ENCODE data around the gene IL15.
"Not testable (repeated sequence)": the region's sequence is repeated elsewhere in the genome, so short reads cannot be mapped to it uniquely, and the experiment has no call there.

IL15 gene

DNA sequence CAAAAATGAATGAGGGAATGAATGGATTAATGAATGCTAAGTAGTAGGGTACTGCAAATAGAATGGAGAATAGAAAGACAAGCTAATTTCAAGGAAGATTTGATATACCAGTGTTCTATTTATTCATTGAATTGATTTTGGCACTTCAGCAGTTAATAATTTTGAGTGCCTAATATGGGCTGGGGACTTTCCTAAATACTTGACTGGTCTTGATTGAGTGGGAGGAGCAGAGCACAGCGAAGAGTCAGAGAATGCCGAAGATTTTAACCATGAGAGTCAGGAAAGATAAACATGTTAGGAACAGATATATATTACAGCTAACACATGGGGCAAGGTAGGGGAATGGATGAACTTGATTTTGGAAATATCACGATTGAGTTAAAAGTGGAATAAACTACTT lies 10.6 kb downstream of the IL15 start:
- DNase-seq, result no peak

DNA sequence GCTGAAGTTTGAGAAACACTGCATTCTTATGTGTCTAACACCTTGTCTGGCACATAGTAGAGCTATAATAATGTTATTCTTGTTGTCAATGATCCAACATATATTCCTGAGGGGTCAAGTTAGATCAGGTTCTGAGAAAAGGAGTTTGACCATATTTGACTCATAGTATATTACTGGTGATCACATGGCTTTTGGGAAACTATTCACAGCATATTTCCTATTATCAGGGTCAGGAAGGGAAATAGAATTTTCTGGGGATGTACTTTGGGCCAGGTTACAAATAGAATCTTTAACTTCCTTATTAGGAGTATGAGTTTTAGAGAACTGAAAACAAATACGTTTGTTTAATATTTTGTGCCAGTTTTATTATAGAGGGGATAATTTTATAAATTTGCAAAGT lies 11.6 kb downstream of the IL15 start:
- no peak for DNase-seq

DNA sequence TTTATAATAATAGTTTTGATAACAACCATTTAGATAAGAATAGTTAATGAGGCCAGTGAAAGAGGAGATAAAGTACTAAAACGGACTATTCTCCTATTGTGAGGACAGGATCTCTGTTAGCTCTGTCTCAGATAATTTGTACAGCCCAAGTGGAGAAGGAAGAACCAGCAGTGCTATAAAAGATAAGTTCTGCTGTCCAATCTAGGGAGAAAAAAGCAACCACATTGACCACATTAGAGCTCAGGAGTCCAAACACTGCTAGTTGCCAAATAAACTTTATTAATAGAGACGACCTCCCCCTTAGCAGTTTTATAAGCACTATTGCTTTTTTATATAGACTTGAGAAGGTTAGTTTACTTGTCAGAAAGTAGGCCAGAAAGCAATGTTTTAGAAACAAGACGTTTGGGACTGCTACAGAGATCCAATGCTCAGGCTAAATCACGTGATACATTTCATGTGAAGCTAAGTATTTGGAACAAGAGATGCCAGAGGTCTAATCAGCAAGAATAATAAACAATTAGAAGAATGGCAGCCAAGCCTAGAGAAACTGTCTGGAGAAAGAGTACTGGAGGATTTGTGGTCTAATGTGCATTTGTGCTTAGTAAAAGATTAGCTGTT lies 15.9 kb downstream of the IL15 start:
- DNase-seq, result no peak

DNA sequence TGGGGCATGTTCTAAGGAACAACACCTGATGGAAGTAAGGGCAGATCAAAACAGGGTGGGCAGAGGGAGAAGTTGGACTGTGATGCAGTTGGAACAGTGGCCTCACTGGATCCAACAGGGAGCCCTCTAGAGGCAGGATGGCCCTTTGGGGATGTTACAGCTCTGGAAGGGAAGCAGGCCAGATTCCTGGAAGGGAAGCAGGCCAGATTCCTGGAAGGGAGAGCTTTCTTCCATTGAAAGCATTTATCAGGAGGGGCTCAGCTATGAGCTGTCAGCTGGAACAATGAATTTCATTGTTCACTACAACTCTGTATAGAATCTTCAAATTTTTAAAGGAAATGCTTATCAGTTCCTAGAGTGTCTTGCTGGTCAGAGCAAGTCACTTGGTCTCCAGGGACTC lies 17.7 kb downstream of the IL15 start:
- peak in 2 of 56 donors; percentile 3 to 8 for DNase-seq

DNA sequence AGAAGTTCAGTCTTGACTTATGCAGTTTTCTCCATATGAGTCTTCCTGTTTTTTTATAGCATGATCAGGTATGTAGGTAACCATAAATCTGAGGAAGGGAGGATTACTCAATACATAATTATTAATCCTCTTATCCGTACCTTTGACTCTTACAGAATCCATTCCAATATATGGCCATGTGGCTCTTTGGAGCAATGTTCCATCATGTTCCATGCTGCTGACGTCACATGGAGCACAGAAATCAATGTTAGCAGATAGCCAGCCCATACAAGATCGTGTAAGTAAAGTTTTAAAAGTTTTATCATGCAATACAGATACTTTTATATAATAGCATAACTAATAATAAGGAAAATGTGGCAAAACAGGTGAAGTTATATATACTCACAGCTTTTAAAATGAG lies 19.6 kb downstream of the IL15 start:
- no peak for DNase-seq

DNA sequence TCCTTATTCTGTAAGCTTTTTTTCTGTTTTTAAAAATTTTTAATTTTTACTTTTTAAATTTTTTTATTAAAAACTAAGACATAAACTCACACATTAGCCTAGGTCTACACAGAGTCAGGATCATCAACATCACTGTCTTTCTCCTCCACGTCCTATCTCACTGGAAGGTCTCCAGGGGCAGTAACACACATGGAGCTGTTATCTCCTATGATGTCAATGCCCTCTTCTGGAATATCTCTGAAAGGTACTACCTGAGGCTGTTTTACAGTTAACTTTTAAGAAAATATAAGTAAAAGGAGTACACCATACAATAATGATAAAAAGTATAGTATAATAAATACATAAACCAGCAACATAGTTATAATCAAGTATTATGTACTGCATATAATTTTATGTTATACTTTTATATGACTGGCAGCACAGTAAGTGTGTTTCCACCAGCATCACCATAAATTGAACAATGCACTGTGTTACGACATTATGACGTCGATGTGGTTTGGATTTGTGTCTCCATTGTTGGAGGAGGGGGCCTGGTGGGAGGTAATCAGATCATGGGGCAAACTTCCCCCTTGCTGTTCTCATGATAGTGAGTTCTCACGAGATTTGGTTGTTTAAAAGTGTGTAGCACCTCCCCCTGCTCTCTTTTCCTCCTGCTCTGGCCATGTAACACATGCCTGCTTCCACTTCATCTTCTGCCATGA lies 21.3 kb downstream of the IL15 start:
- DNase-seq, result no peak

DNA sequence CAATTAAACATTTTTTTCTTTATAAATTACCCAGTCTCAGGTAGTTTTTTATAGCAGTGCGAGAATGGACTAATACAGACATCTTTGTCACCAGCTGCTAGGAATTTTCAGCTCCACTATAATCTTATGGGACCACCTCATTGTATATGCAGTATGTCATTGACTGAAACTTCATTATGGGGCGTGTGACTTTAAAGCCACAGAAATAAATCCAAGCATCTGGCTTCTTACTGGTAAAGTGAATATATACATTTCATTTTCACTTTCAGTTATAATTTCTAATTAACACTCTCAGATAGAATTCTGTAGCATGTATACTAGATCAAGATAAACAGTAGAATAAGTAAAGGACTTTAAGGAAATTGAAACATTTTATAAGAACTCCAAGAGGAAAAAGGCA lies 21.9 kb downstream of the IL15 start:
- DNase-seq, result no peak

DNA sequence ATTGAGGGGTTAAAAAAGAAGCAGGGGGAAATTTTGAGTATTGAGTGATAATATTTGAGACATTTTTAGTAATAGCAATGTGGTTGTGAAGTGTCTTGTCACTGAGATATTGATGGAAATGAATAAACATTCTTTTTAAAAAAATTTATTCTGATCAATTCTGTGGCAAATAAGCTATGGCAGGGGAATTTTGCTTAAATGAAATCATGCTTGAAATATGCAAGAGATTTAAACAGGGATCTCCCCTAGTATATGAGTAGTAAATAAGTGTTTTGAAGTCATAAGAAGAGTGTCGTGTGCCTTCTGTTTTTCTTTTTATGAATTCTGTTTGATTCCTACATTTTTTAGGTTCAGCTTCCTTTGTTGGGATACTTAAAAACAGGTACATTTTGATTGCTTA lies 23.2 kb downstream of the IL15 start:
- no peak for DNase-seq

DNA sequence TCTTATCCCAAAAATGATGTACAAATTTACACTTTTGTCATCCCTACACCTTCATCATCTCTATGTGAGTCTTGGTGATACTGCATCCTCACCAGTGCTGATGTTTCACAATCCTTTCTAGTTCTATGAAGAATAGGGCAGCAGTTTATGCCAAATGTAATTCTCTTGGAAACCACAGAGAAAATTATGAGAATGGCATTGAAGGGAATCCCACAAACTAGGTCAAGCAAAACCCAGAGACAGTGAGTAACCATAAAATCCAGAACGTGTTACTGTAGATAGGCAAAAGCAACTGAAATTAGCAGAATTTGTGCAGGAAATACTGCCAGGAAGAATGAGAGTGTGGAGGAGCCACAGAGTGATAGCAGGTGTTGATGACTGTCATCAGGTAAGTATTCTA lies 24.5 kb downstream of the IL15 start:
- no peak for DNase-seq

DNA sequence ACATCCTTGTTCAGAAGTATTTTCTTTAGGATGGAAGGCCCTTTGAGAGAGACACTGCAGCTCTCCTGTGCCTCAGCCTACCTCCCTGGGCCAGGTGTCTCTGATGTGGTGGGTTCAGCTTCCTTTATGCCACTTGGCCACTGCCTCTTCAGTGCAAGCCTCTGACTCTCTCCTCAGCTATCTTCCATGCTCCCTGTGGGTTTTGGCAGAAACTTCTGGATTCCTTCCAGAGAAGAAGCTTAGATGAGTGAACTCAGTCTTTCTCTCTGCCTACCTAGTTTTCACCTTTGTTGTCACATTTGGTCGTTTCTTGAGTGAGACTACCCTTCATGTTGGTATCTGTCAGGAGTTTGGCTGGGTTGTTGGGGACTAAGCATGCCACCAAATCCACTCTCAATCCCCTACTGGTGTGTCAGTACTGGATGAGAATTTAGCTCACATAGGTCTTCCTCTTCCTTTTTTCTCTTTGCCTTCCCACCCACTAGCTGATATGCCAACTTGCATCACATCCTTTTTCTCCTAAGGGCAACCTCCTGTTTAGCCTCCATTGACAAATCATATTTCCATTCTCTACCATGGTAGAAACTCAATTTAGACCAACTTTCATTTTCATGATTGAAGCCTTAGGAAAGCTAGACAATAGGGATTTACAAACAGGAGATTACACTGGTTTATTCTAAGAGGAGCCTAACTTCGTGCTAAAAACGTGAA lies 32.0 kb downstream of the IL15 start:
- no peak for DNase-seq

DNA sequence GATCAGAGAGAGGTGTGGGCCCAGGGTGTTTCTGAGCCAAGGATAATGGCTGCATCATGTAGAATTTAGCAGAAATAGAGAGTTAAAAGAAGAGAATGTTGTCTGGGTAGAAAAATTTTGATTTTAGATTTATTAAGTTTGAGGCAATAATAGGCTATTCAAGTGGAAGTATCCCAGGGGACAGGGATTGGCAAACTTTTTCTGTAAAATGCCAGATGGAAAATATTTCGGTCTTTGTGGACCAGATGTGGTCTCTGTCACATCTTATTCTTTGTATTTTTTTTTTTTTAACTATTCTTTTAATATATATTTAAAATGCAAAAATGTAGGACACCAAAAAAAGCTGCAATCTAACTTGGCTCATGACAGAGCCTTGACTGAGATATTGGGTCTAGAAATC lies 33.1 kb downstream of the IL15 start:
- no peak for DNase-seq

DNA sequence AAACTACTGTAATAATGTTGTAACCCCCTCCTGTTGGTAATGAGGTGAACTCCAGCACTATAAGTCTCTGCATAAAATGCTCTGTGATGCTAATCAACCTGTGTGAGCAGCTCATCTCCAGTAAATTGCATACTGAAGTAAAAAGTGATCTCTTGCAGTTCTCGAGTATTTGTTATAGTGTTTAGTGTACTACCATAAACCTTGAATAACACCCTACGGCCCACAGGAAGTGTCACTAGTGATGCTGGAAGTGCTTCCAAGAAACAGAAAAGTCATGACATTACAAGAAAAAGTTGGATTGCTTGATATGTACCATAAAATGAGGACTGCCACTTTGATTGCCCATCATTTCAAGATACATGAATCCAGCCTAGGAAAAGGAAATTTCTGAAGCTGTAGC lies 39.0 kb downstream of the IL15 start:
- no peak for DNase-seq

DNA sequence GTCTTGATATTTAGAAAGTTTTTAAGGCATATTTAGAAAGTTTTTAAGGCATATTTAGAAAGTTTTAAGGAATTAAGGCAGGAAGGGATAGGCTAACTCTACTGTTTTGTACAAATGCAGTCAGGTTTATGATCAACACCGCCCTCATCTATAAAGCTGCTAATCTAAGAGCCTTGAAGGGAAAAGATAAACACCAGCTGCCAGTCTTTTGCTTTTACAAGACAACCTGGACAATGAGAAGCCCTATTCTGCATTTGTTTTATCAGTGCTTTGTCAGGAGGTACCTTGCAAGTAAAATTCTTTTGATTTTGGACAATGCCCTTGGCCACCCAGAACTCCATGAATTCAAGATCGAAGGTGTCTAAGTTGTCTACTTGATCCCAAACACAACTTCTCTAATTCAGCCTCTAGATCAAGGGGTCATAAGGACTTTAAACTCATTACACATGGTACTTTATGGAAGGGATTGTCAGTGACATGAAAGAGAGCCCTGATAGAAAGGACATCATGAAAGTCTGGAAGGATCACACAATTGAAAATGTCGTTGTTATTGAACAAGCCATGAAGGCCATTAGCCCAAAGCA lies 39.8 kb downstream of the IL15 start:
- no peak for DNase-seq

DNA sequence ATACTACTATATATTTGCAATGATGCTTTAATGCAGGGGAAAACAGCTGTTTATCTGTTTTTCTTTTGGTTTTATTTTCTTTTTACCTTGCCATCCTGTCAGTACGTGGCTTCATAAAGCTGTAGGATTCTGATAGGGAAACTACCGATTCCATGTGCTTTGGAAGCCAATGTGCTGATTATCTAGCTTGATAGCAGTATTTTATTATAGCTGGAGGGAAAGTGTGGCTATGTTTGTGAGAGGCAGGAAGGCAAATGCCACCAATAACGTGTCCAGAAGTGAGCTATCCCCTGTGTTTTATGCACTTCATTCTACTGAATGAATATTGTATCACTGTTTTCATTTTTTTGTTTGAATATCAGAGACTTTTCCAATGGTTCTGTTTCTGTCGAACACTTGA lies 43.7 kb downstream of the IL15 start:
- no peak for DNase-seq

DNA sequence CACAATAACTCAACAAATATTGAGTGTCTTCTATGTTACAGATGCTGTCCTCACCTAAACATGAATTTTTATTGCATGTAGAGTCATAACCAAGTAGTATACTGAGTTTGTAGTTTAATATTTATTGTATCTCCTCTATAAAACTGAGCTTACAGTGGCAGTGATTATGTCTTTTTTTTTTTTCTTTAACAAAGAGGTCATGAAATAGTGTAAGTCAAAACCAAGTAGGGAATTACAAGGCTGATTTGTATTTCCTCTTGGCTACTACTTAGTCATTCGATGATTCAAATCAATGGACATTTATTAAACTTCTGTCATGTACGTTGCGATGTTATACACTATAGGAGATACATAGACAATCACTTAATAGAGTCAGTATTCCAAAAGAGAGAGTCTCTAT lies 48.4 kb downstream of the IL15 start:
- DNase-seq, result no peak

DNA sequence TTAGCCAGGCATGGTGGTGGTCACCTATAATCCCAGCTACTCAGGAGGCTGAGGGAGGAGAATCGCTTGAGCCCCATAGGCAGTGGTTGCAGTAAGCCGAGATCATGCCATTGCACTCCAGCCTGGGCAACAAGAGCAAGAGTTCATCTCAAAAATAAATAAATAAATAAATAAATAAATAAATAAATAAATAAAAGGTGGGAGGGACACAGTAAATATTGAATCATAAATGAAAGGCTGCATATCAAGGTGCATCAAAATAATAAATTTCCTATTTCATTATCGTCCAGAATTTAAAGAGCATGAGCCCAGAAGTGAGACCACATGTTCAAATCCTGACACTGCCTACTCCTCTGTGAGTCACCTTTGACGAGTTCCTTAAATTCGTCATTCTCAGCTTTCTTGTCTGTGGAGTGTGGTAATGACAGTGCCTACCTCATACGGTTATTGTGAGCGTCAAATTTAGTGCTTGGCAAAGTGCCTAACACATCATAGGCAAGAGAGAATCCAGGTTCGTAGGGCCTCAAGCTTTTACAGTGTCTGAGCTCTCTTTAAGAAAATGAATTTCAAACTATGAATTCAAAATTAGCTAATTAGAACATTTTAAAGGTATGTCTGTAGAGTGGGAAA lies 49.9 kb downstream of the IL15 start:
- no peak for DNase-seq

DNA sequence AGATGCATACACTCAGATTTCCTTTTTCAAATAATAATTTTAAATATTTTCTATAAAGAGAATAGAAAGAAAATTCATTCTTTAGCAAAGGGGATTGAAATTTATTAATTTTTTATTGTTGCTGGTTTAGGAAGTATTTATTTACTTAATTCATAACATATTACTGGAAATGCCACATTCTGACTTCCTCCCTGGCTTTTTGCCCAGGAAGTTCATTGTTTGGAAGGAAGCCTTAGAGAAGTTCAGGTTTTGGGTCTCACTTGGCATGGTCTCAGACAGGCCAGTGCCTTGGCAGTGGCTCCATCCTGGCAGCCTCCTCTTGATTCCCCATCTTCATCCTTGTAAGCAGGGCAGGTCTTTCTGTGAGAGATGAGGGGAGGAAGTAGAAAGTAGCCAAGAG lies 50.5 kb downstream of the IL15 start:
- DNase-seq, result no peak

DNA sequence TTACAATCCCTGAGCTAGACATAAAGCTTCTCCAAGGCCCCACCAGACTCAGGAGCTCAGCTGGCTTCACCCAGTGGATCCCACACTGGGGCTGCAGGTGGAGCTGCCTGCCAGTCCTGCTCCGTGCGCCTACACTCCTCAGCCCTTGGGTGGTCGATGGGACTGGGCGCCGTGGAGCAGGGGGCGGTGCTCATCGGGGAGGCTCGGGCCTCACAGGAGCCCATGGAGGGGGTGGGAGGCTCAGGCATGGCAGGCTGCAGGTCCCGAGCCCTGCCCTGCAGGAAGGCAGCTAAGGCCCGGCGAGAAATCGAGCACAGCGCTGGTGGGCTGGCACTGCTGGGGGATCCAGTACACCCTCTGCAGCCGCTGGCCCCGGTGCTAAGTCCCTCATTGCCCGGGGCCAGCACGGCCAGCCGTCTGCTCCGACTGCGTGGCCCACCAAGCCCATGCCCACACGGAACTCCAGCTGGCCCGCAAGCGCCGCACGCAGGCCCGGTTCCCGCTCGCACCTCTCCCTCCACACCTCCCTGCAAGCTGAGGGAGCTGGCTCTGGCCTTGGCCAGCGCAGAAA lies 53.4 kb downstream of the IL15 start:
- DNase-seq, result not testable (repeated sequence)

DNA sequence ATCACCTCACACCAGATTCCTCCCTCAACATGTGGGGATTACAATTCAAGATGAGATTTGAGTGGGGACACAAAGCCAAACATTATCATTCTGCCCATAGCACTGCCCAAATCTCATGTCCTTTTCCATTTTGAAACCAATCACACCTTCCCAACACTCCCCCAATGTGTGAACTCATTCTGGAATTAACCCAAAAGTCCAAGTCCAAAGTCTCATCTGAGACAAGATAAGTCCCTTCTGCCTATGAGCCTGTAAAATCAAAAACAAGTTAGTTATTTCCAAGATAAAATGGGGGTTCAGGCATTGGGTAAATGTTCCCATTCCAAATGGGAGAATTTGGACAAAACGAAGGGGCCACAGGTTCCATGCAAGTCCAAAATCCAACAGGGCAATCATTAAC lies 54.9 kb downstream of the IL15 start:
- DNase-seq, result not testable (repeated sequence)

DNA sequence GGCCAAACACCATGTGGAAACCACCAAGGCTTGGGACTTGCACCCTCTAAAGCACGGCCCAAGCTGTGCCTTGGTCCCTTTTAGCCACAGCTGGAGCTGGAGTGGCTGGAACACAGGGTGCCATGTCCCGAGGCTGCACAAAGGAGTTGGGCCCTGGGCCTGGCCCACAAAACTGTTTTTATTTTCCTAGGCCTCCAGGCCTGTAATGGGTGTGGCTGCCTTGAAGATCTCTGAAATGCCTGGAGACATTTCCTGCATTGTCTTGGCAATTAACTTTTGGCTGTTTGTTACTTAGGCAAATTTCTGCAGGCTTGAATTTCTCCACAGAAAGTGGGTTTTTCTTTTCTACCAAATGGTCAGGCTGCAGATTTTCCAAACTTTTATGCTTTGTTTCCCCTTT lies 55.7 kb downstream of the IL15 start:
- DNase-seq, result no peak

DNA sequence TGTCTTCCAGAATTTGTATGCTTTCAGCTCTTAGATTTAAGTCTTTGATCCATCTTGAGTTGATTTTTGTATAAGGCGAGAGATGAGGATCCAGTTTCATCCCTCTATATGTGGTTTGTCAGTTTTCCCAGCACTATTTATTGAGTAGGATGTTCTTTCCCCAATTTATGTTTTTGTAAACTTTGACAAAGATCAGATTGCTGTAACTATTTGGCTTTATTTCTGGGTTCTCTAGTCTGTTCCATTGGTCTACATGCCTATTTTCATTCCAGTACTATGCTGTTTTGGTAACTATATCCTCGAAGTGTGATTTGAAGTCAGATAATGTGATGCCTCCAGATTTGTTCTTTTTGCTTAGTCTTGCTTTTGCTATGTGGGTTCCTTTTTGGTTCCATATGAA lies 60.7 kb downstream of the IL15 start:
- no peak for DNase-seq

All from amygdala (tissue), 56 donors.